Measurements from ENCODE around the gene OR10J4.

GRCh38 chr1:159448181-159448580, 16.2 kb downstream of the OR10J4 start:
- no peak for TF ChIP-seq POLR2AphosphoS5 (IDR thresholded peaks at IDR 0.05)
- TF ChIP-seq EP300 (IDR thresholded peaks at IDR 0.05) = no peak
- no peak for TF ChIP-seq CTCF (IDR thresholded peaks at IDR 0.05)

Measured in gastroesophageal sphincter (tissue), 3 donors.